ENCODE results near the gene MOGAT3. TPM values are rescaled to one million over a fixed set of nuclear protein-coding genes. Genes with fewer than 3 reads are reported as not detected.

The MOGAT3 gene
- total RNA-seq, 1 experiment from 2014 or later = 0.15 TPM

DNA sequence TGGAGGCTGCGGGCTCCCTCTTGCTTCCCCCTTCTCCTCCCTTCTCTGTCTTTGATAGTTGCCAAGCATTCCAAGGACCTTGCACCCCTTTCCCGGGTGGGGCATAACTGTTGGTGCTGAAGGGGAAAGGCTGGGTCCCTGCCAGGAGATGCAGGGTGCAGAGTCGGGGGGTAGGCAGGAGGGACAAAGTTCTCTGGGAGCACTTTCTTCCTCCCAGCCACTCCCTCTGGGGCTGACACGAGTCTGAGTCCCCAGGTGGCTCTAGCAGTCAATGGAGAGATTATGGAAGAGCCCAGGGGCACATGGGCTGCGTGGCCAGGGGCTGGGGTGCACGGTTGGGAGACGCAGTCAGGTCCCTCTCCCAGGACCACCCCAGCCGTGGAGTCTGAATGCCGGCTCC lies 34.7 kb upstream of the MOGAT3 start:
- Histone ChIP-seq H3K27ac (ENCODE audit: insufficient read length, low read depth, low read length) (no peak overlapping the region), H2BK12ac (ENCODE audit: insufficient read length, low read depth, low read length) (no peak overlapping the region), H3K18ac (ENCODE audit: insufficient read length, low read depth, low read length) (no peak overlapping the region), H4K5ac (ENCODE audit: insufficient read length, low read depth, low read length) (no peak overlapping the region), H3K9ac (ENCODE audit: extremely low read depth, insufficient read length, low read length) (no peak overlapping the region), H3K23me2 (ENCODE audit: insufficient read length, low read depth, low read length, poor library complexity, severe bottlenecking) (no peaks in the 10 kb centered on the region), H3K14ac (ENCODE audit: insufficient read depth, low read length) (no peak overlapping the region), H2BK15ac (ENCODE audit: low read depth, low read length) (no peak overlapping the region), H3K23ac (ENCODE audit: insufficient read length, low read depth, low read length) (no peak overlapping the region), H3K56ac (ENCODE audit: insufficient read length, low read depth, low read length) (no peak overlapping the region), H3K27me3 (ENCODE audit: insufficient read depth, low read length) (no peaks in the 10 kb centered on the region), H4K20me1 (ENCODE audit: control insufficient read depth, insufficient read depth, insufficient read length) (no peaks in the 10 kb centered on the region), H3K4me2 (ENCODE audit: insufficient read depth, insufficient read length, low read length) (no peak overlapping the region), H3K4me1 (ENCODE audit: insufficient read depth, low read length) (0 out of 2 replicates have a peak, but pooled peaks cover 3% of the 10 kb centered on the region), H3T11ph (ENCODE audit: low read length) (no peak overlapping the region), H2AK5ac (ENCODE audit: insufficient read length, low read length) (no peak overlapping the region), H4K91ac (ENCODE audit: insufficient read length, low read depth, low read length) (no peak overlapping the region), H2BK5ac (ENCODE audit: insufficient read length, low read length) (no peak overlapping the region), H2BK120ac (ENCODE audit: low read depth, low read length, poor library complexity, severe bottlenecking) (no peak overlapping the region), H3K79me2 (ENCODE audit: insufficient read depth, low read length) (no peaks in the 10 kb centered on the region), H4K8ac (replicated peaks; ENCODE audit: insufficient read length, low read depth, low read length) (no peak overlapping the region), H3K4ac (ENCODE audit: low read depth, low read length) (no peak overlapping the region), H2AFZ (ENCODE audit: low read length) (no peak overlapping the region), H3K79me1 (ENCODE audit: insufficient read depth, low read depth, low read length, poor library complexity, severe bottlenecking) (no peaks in the 10 kb centered on the region), H3K9me3 (ENCODE audit: control insufficient read depth, low read depth, low read length) (no peaks in the 10 kb centered on the region), H2BK20ac (ENCODE audit: low read depth, low read length, poor library complexity, severe bottlenecking) (no peak overlapping the region)
- no peak for DNase-seq
- Mint-ChIP-seq H3K27ac (no peak overlapping the region; a peak in 1 of 7 replicates), H3K9me3 (no peaks in the 10 kb centered on the region), H3K4me3 (no peak overlapping the region), H3K4me1 (peaks cover 20 to 38% of the 10 kb centered on the region in 2 experiments), H3K36me3 (ENCODE audit: insufficient read depth in 1 of 3, low read depth in 3 of 3) (peaks cover 1 to 22% (median 4%) of the 10 kb centered on the region in 3 experiments; a peak in 5 of 7 replicates), H3K27me3 (ENCODE audit: low read depth) (no peaks in the 10 kb centered on the region)
- TF ChIP-seq, protein P1, sequence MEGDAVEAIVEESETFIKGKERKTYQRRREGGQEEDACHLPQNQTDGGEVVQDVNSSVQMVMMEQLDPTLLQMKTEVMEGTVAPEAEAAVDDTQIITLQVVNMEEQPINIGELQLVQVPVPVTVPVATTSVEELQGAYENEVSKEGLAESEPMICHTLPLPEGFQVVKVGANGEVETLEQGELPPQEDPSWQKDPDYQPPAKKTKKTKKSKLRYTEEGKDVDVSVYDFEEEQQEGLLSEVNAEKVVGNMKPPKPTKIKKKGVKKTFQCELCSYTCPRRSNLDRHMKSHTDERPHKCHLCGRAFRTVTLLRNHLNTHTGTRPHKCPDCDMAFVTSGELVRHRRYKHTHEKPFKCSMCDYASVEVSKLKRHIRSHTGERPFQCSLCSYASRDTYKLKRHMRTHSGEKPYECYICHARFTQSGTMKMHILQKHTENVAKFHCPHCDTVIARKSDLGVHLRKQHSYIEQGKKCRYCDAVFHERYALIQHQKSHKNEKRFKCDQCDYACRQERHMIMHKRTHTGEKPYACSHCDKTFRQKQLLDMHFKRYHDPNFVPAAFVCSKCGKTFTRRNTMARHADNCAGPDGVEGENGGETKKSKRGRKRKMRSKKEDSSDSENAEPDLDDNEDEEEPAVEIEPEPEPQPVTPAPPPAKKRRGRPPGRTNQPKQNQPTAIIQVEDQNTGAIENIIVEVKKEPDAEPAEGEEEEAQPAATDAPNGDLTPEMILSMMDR (conservative IDR thresholded peaks at IDR 0.05) = no peak
- no CpG with 5 or more reads among the region's 9 CpGs for WGBS (ENCODE audit: extremely low coverage, insufficient read length, low lambda C conversion rate)
